Smooth muscle cell (in vitro differentiated cells): ENCODE data around the gene COL13A1. TPM values are rescaled to one million over a fixed set of nuclear protein-coding genes. Genes with fewer than 3 reads are reported as not detected.

Source experiments
- DNase-seq: peaks from one replicate; lab custom pipeline; 2025; ENCODE audit not compliant: unreplicated experiment; lab: John Stamatoyannopoulos, UW
- H2AFZ ChIP-seq: fragments of 200-600 bp; sonication (generic); 2 replicates; pipeline ENCODE4 v1.6.0; 2016; ENCODE audit warnings: antibody characterized with exemption, low read depth, mild to moderate bottlenecking
- H3F3A ChIP-seq: fragments of 200-600 bp; sonication (generic); 2 replicates; pipeline ENCODE4 v1.6.0; 2017; ENCODE audit warnings: antibody characterized with exemption, low read depth
- H3K27ac ChIP-seq: fragments of 200-600 bp; sonication (generic); 2 replicates; pipeline ENCODE4 v1.5.1; 2016; ENCODE audit warnings: low read depth, mild to moderate bottlenecking
- H3K27me3 ChIP-seq: fragments of 200-600 bp; sonication (generic); 2 replicates; pipeline ENCODE4 v1.6.1; 2016; ENCODE audit warnings: low read depth, mild to moderate bottlenecking
- H3K36me3 ChIP-seq: fragments of 200-600 bp; sonication (generic); 2 replicates; pipeline ENCODE4 v1.5.1; 2016; ENCODE audit warnings: low read depth
- H3K4me1 ChIP-seq: fragments of 200-600 bp; sonication (generic); 2 replicates; pipeline ENCODE4 v1.5.1; 2016; ENCODE audit warnings: low read depth
- H3K4me2 ChIP-seq: fragments of 200-600 bp; sonication (generic); 2 replicates; pipeline ENCODE4 v1.6.0; 2016; ENCODE audit warnings: mild to moderate bottlenecking
- H3K4me3 ChIP-seq: fragments of 200-600 bp; sonication (generic); 2 replicates; pipeline ENCODE4 v1.5.1; 2016; ENCODE audit warnings: mild to moderate bottlenecking
- H3K79me2 ChIP-seq: fragments of 200-600 bp; sonication (generic); 2 replicates; pipeline ENCODE4 v1.6.0; 2016; ENCODE audit warnings: low read depth, mild to moderate bottlenecking
- H3K9ac ChIP-seq: fragments of 200-600 bp; sonication (generic); 2 replicates; pipeline ENCODE4 v1.6.0; 2016; ENCODE audit warnings: low read depth
- H3K9me3 ChIP-seq: fragments of 200-600 bp; sonication (generic); replicated peaks from 2 replicates; pipeline ENCODE4 v1.5.1; 2016; ENCODE audit warnings: low read depth
- H4K20me1 ChIP-seq: fragments of 200-600 bp; sonication (generic); 2 replicates; pipeline ENCODE4 v1.6.0; 2016; ENCODE audit warnings: low read depth
- CTCF ChIP-seq: fragments of 200-600 bp; sonication (generic); IDR thresholded peaks from 2 replicates; pipeline ENCODE4 v1.5.1; 2017; ENCODE audit warnings: borderline replicate concordance, mild to moderate bottlenecking, antibody characterized with exemption; ENCODE audit not compliant: insufficient read depth, poor library complexity, severe bottlenecking
- WGBS: methylation state at CpG from one replicate; pipeline ENCODE4 v1.1.7; 2016; ENCODE audit warnings: low lambda C conversion rate; 5-methylcytosine and 5-hydroxymethylcytosine counted together
- polyA plus RNA-seq: library from polyadenylated mRNA; unstranded; fragments of >200 nt; fragmentation: Nextera tagmentation; extraction: Ambion mirVana; gene quantifications from 2 replicates; pipeline ENCODE4 v1.2.1, GENCODE V29; 2016
- total RNA-seq: library from RNA; depleted of rRNA; stranded (reverse); fragments of >200 nt; gene quantifications from 2 replicates; pipeline ENCODE4 v1.2.3, GENCODE V29; 2014

The COL13A1 gene
- total and polyA plus RNA-seq, 2 experiments from 2014 or later: 6.1 to 15.0 TPM

GRCh38 chr10:69849825-69850224 lies 48.1 kb downstream of the COL13A1 start:
- no peaks in the 10 kb centered on the region for H3K36me3 ChIP-seq
- H2AFZ ChIP-seq: no peak overlapping the region
- no peaks in the 10 kb centered on the region for H3K9me3 ChIP-seq
- H3K4me2 ChIP-seq: no peak overlapping the region
- H3K4me1 ChIP-seq: peaks cover 32% of the 10 kb centered on the region
- no peak overlapping the region for H3K27ac ChIP-seq
- H3K9ac ChIP-seq: no peak overlapping the region
- no peak for DNase-seq
- H3K79me2 ChIP-seq: no peaks in the 10 kb centered on the region
- H4K20me1 ChIP-seq: no peaks in the 10 kb centered on the region
- no peaks in the 10 kb centered on the region for H3K27me3 ChIP-seq
- 53% methylated on average over 7 of the region's 7 CpGs for WGBS
- H3K4me3 ChIP-seq: no peak overlapping the region
- H3F3A ChIP-seq: peaks cover 10% of the 10 kb centered on the region
- TF ChIP-seq CTCF: no peak

GRCh38 chr10:69850440-69850839 lies 48.7 kb downstream of the COL13A1 start:
- 85% methylated on average over 6 of the region's 6 CpGs for WGBS

GRCh38 chr10:69851306-69851705 lies 49.6 kb downstream of the COL13A1 start:
- TF ChIP-seq CTCF: no peak
- H3K4me2 ChIP-seq: no peak overlapping the region
- H3K9me3 ChIP-seq: no peaks in the 10 kb centered on the region
- H3K27ac ChIP-seq: no peak overlapping the region
- no peak for DNase-seq
- no peak overlapping the region for H3K9ac ChIP-seq
- H4K20me1 ChIP-seq: no peaks in the 10 kb centered on the region
- no peak overlapping the region for H2AFZ ChIP-seq
- peaks cover 24% of the 10 kb centered on the region for H3K4me1 ChIP-seq
- H3K36me3 ChIP-seq: no peaks in the 10 kb centered on the region
- H3K4me3 ChIP-seq: no peak overlapping the region
- H3F3A ChIP-seq: peaks cover 10% of the 10 kb centered on the region
- WGBS: 92% methylated on average over 1 of the region's 1 CpG
- no peaks in the 10 kb centered on the region for H3K27me3 ChIP-seq
- H3K79me2 ChIP-seq: no peaks in the 10 kb centered on the region

More at GRCh38 chr10:69850440-69850839, 48.7 kb downstream of the COL13A1 start:
- no peak for DNase-seq
- no peaks in the 10 kb centered on the region for H3K27me3 ChIP-seq
- no peak overlapping the region for H3K4me2 ChIP-seq
- H2AFZ ChIP-seq: no peak overlapping the region
- H3K36me3 ChIP-seq: no peaks in the 10 kb centered on the region
- peaks cover 31% of the 10 kb centered on the region for H3K4me1 ChIP-seq
- TF ChIP-seq CTCF: no peak
- H3K9ac ChIP-seq: no peak overlapping the region
- no peaks in the 10 kb centered on the region for H3K79me2 ChIP-seq
- H4K20me1 ChIP-seq: no peaks in the 10 kb centered on the region
- no peak overlapping the region for H3K27ac ChIP-seq
- H3K4me3 ChIP-seq: no peak overlapping the region
- H3F3A ChIP-seq: peaks cover 10% of the 10 kb centered on the region
- no peaks in the 10 kb centered on the region for H3K9me3 ChIP-seq

GRCh38 chr10:69853064-69853463 lies 51.4 kb downstream of the COL13A1 start:
- H3K9me3 ChIP-seq: no peaks in the 10 kb centered on the region
- H4K20me1 ChIP-seq: no peaks in the 10 kb centered on the region
- TF ChIP-seq CTCF: no peak
- no peaks in the 10 kb centered on the region for H3K27me3 ChIP-seq
- no peak overlapping the region for H3K4me2 ChIP-seq
- no peak overlapping the region for H3K27ac ChIP-seq
- WGBS: 29% methylated on average over 7 of the region's 7 CpGs
- H3K9ac ChIP-seq: no peak overlapping the region
- H3K79me2 ChIP-seq: no peaks in the 10 kb centered on the region
- H3F3A ChIP-seq: no peaks in the 10 kb centered on the region
- no peak overlapping the region for H2AFZ ChIP-seq
- no peak for DNase-seq
- no peak overlapping the region for H3K4me3 ChIP-seq
- H3K36me3 ChIP-seq: no peaks in the 10 kb centered on the region
- peaks cover 7% of the 10 kb centered on the region for H3K4me1 ChIP-seq
